Stimulated activated CD8-positive, alpha-beta memory T cell treated with anti-CD3 and anti-CD28 coated beads, Interleukin-15, amount 100 ng/mL, for 24 hours (primary cell): Measurements from ENCODE around the gene SPTLC2.

ENCODE experiments used
- DNase-seq: peaks from one replicate; pipeline ENCODE4 v3.0.0-alpha.2; 2020; ENCODE audit warnings: low read depth

Gene SPTLC2

GRCh38 chr14:77469067-77469505 lies 147.4 kb downstream of the SPTLC2 start:
- DNase-seq: no peak

DNA sequence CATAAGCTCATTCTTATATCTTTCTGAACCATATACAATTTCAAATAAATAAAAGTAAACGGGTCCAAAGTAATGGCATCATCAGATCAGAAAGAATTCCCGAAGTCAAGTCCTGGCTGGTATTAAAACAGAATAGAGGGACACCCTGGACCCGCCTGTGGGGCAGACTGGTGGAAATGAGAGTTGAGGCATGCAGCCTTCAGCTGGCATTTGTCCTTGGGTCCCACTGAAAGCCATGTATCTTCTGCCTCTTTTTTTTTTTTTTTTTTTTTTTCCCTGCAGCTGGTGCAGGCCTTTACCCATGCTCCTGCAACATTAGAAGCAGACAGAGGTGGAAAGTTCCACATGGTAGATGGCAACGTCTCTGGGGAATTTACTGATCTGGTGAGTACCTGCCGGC lies 148.6 kb downstream of the SPTLC2 start:
- no peak for DNase-seq

DNA sequence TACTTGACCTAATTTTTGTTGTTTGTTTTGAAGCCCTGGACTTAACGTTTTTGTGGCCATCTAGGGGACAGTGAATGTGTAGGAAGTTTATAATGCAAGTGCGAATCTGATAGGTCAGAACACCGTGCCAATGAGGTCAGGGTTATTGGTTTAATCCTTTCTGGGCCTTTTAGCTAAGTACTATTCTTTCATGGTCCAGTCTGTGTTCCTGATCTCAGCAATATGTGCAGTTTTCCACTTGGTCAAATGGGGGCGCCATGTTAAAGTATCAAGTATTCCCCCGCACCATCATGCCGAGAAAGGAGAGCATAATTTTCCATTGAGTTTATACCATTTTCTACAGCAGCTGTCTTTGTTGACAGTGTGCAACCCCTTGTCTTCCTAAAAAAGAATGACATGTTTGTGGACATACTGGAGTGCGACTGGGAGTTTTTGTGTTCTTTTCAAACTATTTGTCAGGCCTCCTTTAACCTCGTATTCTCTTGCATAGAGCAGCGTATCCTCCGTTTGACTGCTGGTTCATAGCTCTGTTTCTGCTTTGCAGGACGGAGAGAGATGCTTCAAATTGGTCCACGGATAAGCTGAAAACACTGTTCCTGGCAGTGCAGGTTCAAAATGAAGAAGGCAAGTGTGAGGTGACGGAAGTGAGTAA lies 157.2 kb downstream of the SPTLC2 start:
- DNase-seq: peak; percentile 13

- DNase-seq: peak; percentile 5
Observed at GRCh38 chr14:77458249-77458950, 158.0 kb downstream of the SPTLC2 start.

DNA sequence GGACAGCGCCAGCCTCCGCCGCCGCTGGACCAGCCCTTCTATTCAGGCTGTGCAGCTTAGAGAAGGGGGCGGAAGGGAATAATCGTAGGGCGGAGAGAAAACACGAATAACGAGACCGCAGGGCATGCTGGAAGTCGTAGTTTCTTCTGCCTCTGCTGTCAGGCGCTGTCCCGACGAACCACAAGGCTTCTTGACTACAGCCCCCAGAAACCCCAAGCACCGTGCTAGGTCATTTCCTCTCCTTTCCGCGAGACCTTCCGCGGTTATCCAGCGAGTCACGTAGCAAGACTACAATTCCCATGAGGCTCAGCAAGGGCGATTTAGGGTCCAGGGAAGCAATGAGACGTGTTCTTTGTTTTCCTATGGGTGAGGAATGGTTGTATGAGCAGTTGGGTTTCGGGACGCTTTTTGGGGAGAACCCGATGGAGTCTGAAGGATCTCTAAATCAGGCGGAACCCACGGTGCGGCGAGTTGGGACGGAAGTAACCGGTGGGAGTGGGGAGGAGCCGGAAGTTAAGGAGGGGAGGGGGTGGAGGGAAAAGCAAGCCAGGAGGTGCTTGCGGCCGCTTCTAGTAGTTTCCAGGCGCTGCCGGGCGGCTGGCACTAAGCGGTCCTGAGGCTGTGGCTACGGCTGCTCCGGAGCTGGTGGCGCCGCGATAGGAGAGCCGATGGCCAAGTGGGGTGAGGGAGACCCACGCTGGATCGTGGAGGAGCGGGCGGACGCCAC lies 158.8 kb downstream of the SPTLC2 start, which contains the start of the genes AHSA1 and VIPAS39:
TSS of gene AHSA1 (plus strand) at position 572 of the 727 bp plus-strand sequence. CDS start at position 669, 97 bp downstream.
TSS of gene VIPAS39 (minus strand) at position 80 of the 727 bp plus-strand sequence. CDS start 3,499 bp downstream, outside the sequence.
- DNase-seq: peak; percentile 69

- DNase-seq: no peak
Observed at GRCh38 chr14:77457115-77457521, 159.3 kb downstream of the SPTLC2 start.
